Measurements from ENCODE around the gene GPR157.

GRCh38 chr1:9119745-9120144 lies 9.2 kb downstream of the GPR157 start:
- TF ChIP-seq EZH2phosphoT487 (IDR thresholded peaks at IDR 0.05; ENCODE audit: insufficient read depth, low read depth) (no peak), EZH2 (IDR thresholded peaks at IDR 0.05; ENCODE audit: insufficient read depth, poor library complexity, severe bottlenecking) (no peak)
